ENCODE measurements around the gene TMEM80. TPM values are rescaled to one million over a fixed set of nuclear protein-coding genes. Genes with fewer than 3 reads are reported as not detected.
A peak's percentile ranks its signal among the peaks of the same experiment; 100 is the strongest.
"Not testable (repeated sequence)": the region's sequence is repeated elsewhere in the genome, so short reads cannot be mapped to it uniquely, and the experiment has no call there.

The TMEM80 gene
- total RNA-seq: 10.7 and 20.8 TPM in 2 replicates

GRCh38 chr11:695538-696248 is at the start of gene TMEM80:
Gene TMEM80 (plus strand): TSS chr11:695816. CDS start chr11:695828, 12 bp downstream.
- no peak for TF ChIP-seq CTCF (conservative IDR thresholded peaks at IDR 0.05; ENCODE audit: low read depth, low read length)
- DNase-seq (ENCODE audit: low read depth): no peak
- H3K4me3 ChIP-seq (ENCODE audit: low read depth, low read length): peak within 1 kb of the TSS; percentile 97

- no peak for TF ChIP-seq CTCF (conservative IDR thresholded peaks at IDR 0.05; ENCODE audit: low read depth, low read length)
- DNase-seq (ENCODE audit: low read depth): no peak
- no peak overlapping the region for H3K4me3 ChIP-seq (ENCODE audit: low read depth, low read length)
These were observed 49.4 kb upstream of the TMEM80 start for GRCh38 chr11:646214-646613.

- H3K4me3 ChIP-seq (ENCODE audit: low read depth, low read length); DNase-seq (ENCODE audit: low read depth): not testable (repeated sequence)
These were observed 47.9 kb upstream of the TMEM80 start for GRCh38 chr11:647672-648158.

GRCh38 chr11:650482-650881 is 45.1 kb upstream of the TMEM80 start:
- DNase-seq (ENCODE audit: low read depth): no peak
- no peak overlapping the region for H3K4me3 ChIP-seq (ENCODE audit: low read depth, low read length)
- no peak for TF ChIP-seq CTCF (conservative IDR thresholded peaks at IDR 0.05; ENCODE audit: low read depth, low read length)

GRCh38 chr11:653136-653535 is 42.5 kb upstream of the TMEM80 start:
- not testable (repeated sequence) for H3K4me3 ChIP-seq (ENCODE audit: low read depth, low read length); DNase-seq (ENCODE audit: low read depth)

GRCh38 chr11:653837-654236 is 41.8 kb upstream of the TMEM80 start:
- no peak overlapping the region for H3K4me3 ChIP-seq (ENCODE audit: low read depth, low read length)
- no peak for DNase-seq (ENCODE audit: low read depth)
- TF ChIP-seq CTCF (conservative IDR thresholded peaks at IDR 0.05; ENCODE audit: low read depth, low read length): no peak

- DNase-seq (ENCODE audit: low read depth); H3K4me3 ChIP-seq (ENCODE audit: low read depth, low read length): not testable (repeated sequence)
These were observed 41.2 kb upstream of the TMEM80 start for GRCh38 chr11:654444-654843.

GRCh38 chr11:655036-655726 is 40.4 kb upstream of the TMEM80 start:
- DNase-seq (ENCODE audit: low read depth): peak; percentile 59
- TF ChIP-seq CTCF (conservative IDR thresholded peaks at IDR 0.05; ENCODE audit: low read depth, low read length): no peak
- peak overlapping the region; percentile 7 for H3K4me3 ChIP-seq (ENCODE audit: low read depth, low read length)
